Measurements from ENCODE around the gene NTPCR. TPM values are rescaled to one million over a fixed set of nuclear protein-coding genes. Genes with fewer than 3 reads are reported as not detected.

The NTPCR gene
- total RNA-seq, 4 donors from 2014 or later, result 18.5 to 32.9 (median 25.1) TPM

DNA sequence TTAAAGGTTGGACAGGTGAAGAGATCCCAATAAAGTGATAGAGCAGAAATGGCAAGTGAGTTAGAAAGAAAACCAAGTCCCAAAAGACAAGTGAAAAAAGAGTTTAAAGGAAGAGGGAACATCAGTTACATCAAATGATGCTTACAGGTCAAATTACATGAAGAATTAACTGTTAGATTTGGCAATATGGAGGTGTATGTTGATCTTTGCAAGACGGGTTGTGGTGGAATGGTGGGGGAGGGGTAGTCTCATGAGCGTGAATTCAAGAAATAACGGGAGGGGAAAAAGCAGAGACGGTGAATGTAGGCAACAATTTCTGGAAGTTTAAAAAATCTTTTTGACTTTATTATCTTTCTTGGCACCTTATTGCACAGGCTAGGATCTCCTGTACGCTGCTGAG, 76.6 kb downstream of the NTPCR start:
- no peak for DNase-seq (ENCODE audit: low spot score)
- no peak for TF ChIP-seq CTCF (IDR thresholded peaks at IDR 0.05)
- no peak for ATAC-seq (ENCODE audit: low FRiP score)

DNA sequence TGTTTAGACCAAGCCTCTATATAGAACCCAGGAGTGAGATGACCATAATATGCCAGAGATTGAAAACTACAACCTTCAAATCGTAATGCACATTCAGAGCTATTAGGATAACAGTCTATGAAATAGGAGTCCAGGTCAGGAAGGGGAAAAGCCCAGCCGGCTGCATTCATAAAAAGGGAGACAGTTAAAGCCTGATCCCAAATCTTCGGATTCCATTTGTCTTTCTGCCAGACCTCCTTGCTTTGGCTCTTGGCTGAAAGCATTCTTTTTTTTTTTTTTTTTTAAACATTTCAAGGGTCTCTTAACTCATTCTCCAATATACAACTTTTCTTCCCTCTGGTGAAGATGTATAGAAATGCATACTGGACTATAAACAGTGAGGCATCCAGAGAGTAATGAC, 81.1 kb downstream of the NTPCR start:
- ATAC-seq (ENCODE audit: low FRiP score) (no peak), DNase-seq (ENCODE audit: low spot score) (no peak)
- no peak for TF ChIP-seq CTCF (IDR thresholded peaks at IDR 0.05)

DNA sequence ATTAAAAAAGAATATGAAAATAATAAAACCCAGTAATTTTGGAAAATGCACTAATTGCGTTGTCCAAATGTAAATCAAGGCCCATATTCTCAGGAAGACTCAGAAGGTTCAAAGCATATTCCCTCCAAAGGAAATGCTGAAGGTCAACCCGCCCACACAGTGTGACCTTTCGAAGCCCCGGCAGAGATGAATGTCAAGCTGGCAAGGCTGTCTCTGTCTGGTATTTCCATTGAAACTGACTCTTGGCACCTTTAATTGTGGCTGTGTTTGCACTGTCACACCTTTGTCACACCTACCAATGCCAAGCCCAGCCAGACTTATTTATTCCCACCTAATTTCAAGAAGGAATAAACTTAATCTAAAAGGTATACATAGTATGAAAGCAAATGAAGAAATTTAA, 82.5 kb downstream of the NTPCR start:
- no peak for TF ChIP-seq CTCF (IDR thresholded peaks at IDR 0.05)
- ATAC-seq (ENCODE audit: low FRiP score) (peak; percentile 36), DNase-seq (ENCODE audit: low spot score) (no peak)

DNA sequence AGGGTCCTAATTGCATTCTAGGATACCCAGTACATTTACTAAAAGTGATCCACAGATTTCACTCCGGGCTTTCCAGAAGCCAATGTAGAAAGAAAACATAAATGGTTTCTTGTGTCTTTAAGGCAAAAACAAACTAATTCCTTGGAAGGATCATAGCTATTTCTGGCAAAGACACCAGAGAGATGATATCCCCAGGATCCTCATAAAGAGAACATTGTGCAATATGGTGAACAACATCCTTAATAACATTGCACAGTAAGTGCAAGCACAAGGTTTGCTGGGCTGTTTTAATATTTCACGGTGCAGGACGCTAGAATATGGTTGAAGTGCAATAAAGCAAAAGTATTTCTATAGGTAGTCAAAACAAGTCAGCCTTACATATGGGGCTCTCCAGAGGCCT, 83.0 kb downstream of the NTPCR start:
- DNase-seq (ENCODE audit: low spot score) (no peak), ATAC-seq (ENCODE audit: low FRiP score) (peak; percentile 64)
- TF ChIP-seq CTCF (IDR thresholded peaks at IDR 0.05), result no peak

Other genes starting within 250 kb of the NTPCR start
- 1 to 10 TPM in 2 of 4 donors, under 1 TPM in 2; 0.56 to 4.6 (median 1.2) TPM for gene MAP10, start 145.2 kb upstream of the NTPCR start, total RNA-seq